Amniotic stem cell (primary cell): Measurements from ENCODE around the gene SLC7A14.

Source experiments
- DNase-seq: peaks from one replicate; lab custom pipeline; 2025; lab: John Stamatoyannopoulos, UW

SLC7A14 gene

GRCh38 chr3:170497207-170498095 lies 88.4 kb downstream of the SLC7A14 start:
- no peak for DNase-seq

- no peak for DNase-seq
These were observed 89.1 kb downstream of the SLC7A14 start for GRCh38 chr3:170496868-170497140.

- no peak for DNase-seq
These were observed 89.6 kb downstream of the SLC7A14 start for GRCh38 chr3:170496026-170496867.

- DNase-seq: no peak
These were observed 91.1 kb downstream of the SLC7A14 start for GRCh38 chr3:170494766-170495165.

- no peak for DNase-seq
These were observed 92.1 kb downstream of the SLC7A14 start for GRCh38 chr3:170493712-170494182.

- DNase-seq: no peak
These were observed 94.0 kb downstream of the SLC7A14 start for GRCh38 chr3:170491901-170492300.

GRCh38 chr3:170490828-170491560 lies 94.9 kb downstream of the SLC7A14 start:
- DNase-seq: no peak

GRCh38 chr3:170488802-170489201 lies 97.1 kb downstream of the SLC7A14 start:
- no peak for DNase-seq

GRCh38 chr3:170487031-170487430 lies 98.8 kb downstream of the SLC7A14 start:
- DNase-seq: no peak

GRCh38 chr3:170486398-170486797 lies 99.5 kb downstream of the SLC7A14 start:
- no peak for DNase-seq

GRCh38 chr3:170485696-170486095 lies 100.2 kb downstream of the SLC7A14 start:
- DNase-seq: no peak

GRCh38 chr3:170485294-170485693 lies 100.6 kb downstream of the SLC7A14 start:
- DNase-seq: no peak

GRCh38 chr3:170484869-170485268 lies 101.0 kb downstream of the SLC7A14 start:
- no peak for DNase-seq

- no peak for DNase-seq
These were observed 102.2 kb downstream of the SLC7A14 start for GRCh38 chr3:170483485-170484262.

- no peak for DNase-seq
These were observed 103.7 kb downstream of the SLC7A14 start for GRCh38 chr3:170482199-170482598.

GRCh38 chr3:170480111-170480510 lies 105.8 kb downstream of the SLC7A14 start:
- DNase-seq: no peak

- no peak for DNase-seq
These were observed 108.5 kb downstream of the SLC7A14 start for GRCh38 chr3:170477395-170477794.

- no peak for DNase-seq
These were observed 109.6 kb downstream of the SLC7A14 start for GRCh38 chr3:170476291-170476690.

GRCh38 chr3:170475092-170475685 lies 110.7 kb downstream of the SLC7A14 start:
- no peak for DNase-seq

GRCh38 chr3:170473358-170473757 lies 112.5 kb downstream of the SLC7A14 start:
- no peak for DNase-seq

- no peak for DNase-seq
These were observed 114.7 kb downstream of the SLC7A14 start for GRCh38 chr3:170471149-170471548.
